ENCODE measurements around the gene COX7B2.
A peak's percentile ranks its signal among the peaks of the same experiment; 100 is the strongest.

COX7B2 gene

GRCh38 chr4:46856333-46856732, 52.7 kb downstream of the COX7B2 start:
- H3K27ac ChIP-seq = no peak overlapping the region
- TF ChIP-seq, protein P1, sequence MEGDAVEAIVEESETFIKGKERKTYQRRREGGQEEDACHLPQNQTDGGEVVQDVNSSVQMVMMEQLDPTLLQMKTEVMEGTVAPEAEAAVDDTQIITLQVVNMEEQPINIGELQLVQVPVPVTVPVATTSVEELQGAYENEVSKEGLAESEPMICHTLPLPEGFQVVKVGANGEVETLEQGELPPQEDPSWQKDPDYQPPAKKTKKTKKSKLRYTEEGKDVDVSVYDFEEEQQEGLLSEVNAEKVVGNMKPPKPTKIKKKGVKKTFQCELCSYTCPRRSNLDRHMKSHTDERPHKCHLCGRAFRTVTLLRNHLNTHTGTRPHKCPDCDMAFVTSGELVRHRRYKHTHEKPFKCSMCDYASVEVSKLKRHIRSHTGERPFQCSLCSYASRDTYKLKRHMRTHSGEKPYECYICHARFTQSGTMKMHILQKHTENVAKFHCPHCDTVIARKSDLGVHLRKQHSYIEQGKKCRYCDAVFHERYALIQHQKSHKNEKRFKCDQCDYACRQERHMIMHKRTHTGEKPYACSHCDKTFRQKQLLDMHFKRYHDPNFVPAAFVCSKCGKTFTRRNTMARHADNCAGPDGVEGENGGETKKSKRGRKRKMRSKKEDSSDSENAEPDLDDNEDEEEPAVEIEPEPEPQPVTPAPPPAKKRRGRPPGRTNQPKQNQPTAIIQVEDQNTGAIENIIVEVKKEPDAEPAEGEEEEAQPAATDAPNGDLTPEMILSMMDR (conservative IDR thresholded peaks at IDR 0.05) = no peak
- TF ChIP-seq ZFX (IDR thresholded peaks at IDR 0.05) = no peak

- TF ChIP-seq, protein P1 (conservative IDR thresholded peaks at IDR 0.05) = no peak
- no peak for TF ChIP-seq ZFX (IDR thresholded peaks at IDR 0.05)
- no peak overlapping the region for H3K27ac ChIP-seq
Measured at GRCh38 chr4:46852800-46853199, 56.2 kb downstream of the COX7B2 start.

- TF ChIP-seq, protein P1 (conservative IDR thresholded peaks at IDR 0.05) = no peak
- no peak for TF ChIP-seq ZFX (IDR thresholded peaks at IDR 0.05)
Measured at GRCh38 chr4:46850026-46850425, 59.0 kb downstream of the COX7B2 start.

GRCh38 chr4:46844325-46844917, 64.6 kb downstream of the COX7B2 start:
- H3K27ac ChIP-seq = no peak overlapping the region
- no peak for TF ChIP-seq ZFX (IDR thresholded peaks at IDR 0.05)
- TF ChIP-seq, protein P1 (conservative IDR thresholded peaks at IDR 0.05) = peak; percentile 78

More at GRCh38 chr4:46850026-46850425, 59.0 kb downstream of the COX7B2 start:
- no peak overlapping the region for H3K27ac ChIP-seq

DNA sequence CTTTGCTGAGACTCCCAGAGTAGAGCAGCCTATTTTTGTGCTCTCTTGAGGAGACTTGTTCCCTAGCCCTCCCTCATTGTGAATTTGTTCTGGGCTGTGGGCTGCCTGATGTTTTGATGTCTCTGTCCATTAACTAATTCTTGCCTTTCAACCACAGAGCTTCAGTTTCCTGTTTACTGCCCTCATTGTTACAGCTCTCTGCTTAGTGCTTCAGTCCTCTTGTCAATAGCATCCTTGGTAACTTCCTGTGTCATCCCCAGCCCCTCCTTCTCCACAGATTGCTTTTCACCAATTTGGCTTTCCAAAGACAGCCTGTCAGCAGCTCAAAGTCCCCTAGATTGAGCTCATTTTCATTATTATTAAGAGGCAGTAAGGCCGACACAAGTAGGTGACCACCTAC, 69.9 kb downstream of the COX7B2 start:
- no peak overlapping the region for H3K27ac ChIP-seq
- no peak for TF ChIP-seq ZFX (IDR thresholded peaks at IDR 0.05)
- TF ChIP-seq, protein P1 (conservative IDR thresholded peaks at IDR 0.05) = no peak

DNA sequence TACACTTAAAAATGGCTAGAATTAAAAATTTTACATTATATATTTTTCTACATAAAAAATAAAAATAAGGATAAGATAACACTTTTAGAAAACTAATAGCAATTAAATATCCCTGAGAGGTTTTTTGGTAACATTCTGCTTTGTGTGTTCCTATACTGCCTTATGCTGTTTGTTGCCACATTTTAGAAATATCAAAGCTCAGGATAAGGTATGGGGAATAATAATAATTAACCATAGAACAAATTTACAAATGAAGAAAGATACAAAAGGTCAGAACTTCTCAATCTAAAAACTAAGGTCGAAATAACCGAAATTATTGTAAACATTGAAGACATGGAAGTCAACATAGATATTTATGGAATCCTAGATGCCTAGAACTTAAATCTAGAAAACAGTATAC, 71.4 kb downstream of the COX7B2 start:
- H3K27ac ChIP-seq = no peak overlapping the region
- TF ChIP-seq, protein P1 (conservative IDR thresholded peaks at IDR 0.05) = no peak
- TF ChIP-seq ZFX (IDR thresholded peaks at IDR 0.05) = no peak

GRCh38 chr4:46836584-46836983, 72.5 kb downstream of the COX7B2 start:
- TF ChIP-seq, protein P1 (conservative IDR thresholded peaks at IDR 0.05) = no peak
- TF ChIP-seq ZFX (IDR thresholded peaks at IDR 0.05) = no peak

More at GRCh38 chr4:46836584-46836983, 72.5 kb downstream of the COX7B2 start:
- H3K27ac ChIP-seq = no peak overlapping the region
